K562 (cell line): ENCODE data around the gene COL6A2. TPM values are rescaled to one million over a fixed set of nuclear protein-coding genes. Genes with fewer than 3 reads are reported as not detected.

Experiments
- CREB1 ChIP-seq, 2 experiments: sonication (generic) in 1 of 2; formaldehyde crosslinking in 1 of 2; IDR thresholded peaks; 2 replicates each; pipeline versions ENCODE4 v1.6.1 to v1.8.0; 2012 to 2022; ENCODE audit warnings: inconsistent platforms in 1 of 2, mild to moderate bottlenecking in 1 of 2, missing genetic modification reagents in 1 of 2, moderate library complexity in 1 of 2
- FOXJ2 ChIP-seq: fragments of 200-800 bp; sonication (Bioruptor generic); IDR thresholded peaks from 2 replicates; pipeline ENCODE4 v1.6.1; 2016; ENCODE audit warnings: missing genetic modification characterization, missing compliant biosample characterization
- TSHZ1 ChIP-seq: fragments of 250-450 bp; sonication (Bioruptor Pico); IDR thresholded peaks from 2 replicates; pipeline ENCODE4 v1.4.0; 2020; ENCODE audit warnings: mild to moderate bottlenecking, moderate library complexity
- ZBTB9 ChIP-seq: fragments of 450-650 bp; formaldehyde crosslinking; IDR thresholded peaks from 2 replicates; pipeline ENCODE4 v1.4.0; 2020; ENCODE audit warnings: mild to moderate bottlenecking, moderate library complexity
- ZFP36 ChIP-seq: fragments of 150-350 bp; IDR thresholded peaks from 2 replicates; pipeline ENCODE4 v1.6.1; 2018; ENCODE audit warnings: low read length, low read depth; ENCODE audit not compliant: partially characterized antibody
- ZNF316 ChIP-seq: fragments of 450-650 bp; IDR thresholded peaks from 2 replicates; pipeline ENCODE4 v1.6.1; 2016
- ZNF764 ChIP-seq: fragments of 250-450 bp; sonication (Bioruptor Pico); IDR thresholded peaks from 2 replicates; pipeline ENCODE4 v1.4.0; 2020; ENCODE audit warnings: low read depth, mild to moderate bottlenecking, moderate library complexity
- polyA plus RNA-seq, 8 experiments: library from polyadenylated mRNA; depleted of rRNA in 4 of 8; stranded (reverse) in 5 of 8; unstranded in 3 of 8; fragments of >200 nt; fragmentation: Nextera tagmentation in 2 of 8; fragmentation: Illumina TruSeq in 1 of 8; extraction: Ambion mirVana in 2 of 8; extraction: Trizol in 1 of 8; gene quantifications; 2 replicates each; pipeline versions ENCODE4 v1.2.1 to v1.2.3, GENCODE V29; 2011 to 2014; ENCODE audit warnings: inconsistent platforms in 1 of 8, missing spikeins in 1 of 8
- total RNA-seq, 7 experiments: library from RNA; depleted of rRNA in 6 of 7; stranded (reverse); fragments of >200 nt in 6 of 7; fragmentation: Illumina TruSeq in 2 of 7; extraction: Trizol in 2 of 7; gene quantifications; 2 replicates each; pipeline versions ENCODE4 v1.2.1 to v1.2.3, GENCODE V29; 2011 to 2021; ENCODE audit warnings: low replicate concordance in 1 of 7
- TF ChIP-seq, protein P1 (sequence below): fragments of 450-650 bp; IDR thresholded peaks from 2 replicates; pipeline ENCODE4 v1.6.1; 2016; ENCODE audit warnings: mild to moderate bottlenecking, moderate library complexity
- TF ChIP-seq, protein P2 (sequence below): sonication (generic); formaldehyde crosslinking; IDR thresholded peaks from 2 replicates; pipeline ENCODE4 v1.5.0; 2020; ENCODE audit warnings: missing genetic modification reagents

The COL6A2 gene
- total and polyA plus RNA-seq, 9 of the 15 experiments (the other 6 are each of a cell fraction or from before 2014, with no cell fraction given): 0.07 to 1.1 (median 0.24) TPM; not detected in 3

DNA sequence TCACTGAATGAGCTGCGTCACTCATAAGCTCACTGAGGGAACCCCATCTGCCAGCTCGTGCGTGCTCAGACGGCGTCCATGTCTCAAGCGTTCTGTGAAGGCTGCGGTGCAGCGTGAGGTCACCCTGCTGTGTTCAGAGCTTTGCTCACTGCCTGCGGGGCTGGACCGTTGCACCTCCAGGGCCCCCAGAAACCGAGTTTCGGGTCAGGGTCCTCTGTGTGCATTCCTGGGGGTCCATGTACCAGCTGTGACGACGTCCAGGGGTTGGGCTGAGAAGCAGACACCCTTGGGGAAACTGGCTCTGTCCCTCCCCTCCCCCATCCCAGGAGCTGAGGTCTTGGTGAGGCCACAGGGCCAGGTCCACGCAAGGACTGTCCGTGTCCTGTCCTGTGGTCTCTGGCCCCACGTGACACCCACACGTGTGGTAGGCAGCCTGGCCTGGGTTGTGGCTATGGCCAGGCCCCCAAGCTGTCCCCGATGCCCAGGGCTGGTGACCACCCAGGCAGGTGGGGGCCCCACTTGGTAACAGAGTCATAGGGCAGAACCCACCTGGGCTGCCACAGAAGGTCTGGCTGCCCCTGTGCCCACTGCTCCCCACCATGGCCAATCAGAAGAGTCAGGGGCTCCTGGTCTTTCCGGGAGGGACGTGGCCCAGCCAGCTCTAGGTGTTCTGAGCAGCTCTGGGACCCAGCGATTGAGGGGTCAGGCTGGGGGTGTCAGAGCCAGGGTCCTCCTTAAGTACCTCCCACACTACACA, 33.1 kb downstream of the COL6A2 start (continued):
- TF ChIP-seq, protein P1, sequence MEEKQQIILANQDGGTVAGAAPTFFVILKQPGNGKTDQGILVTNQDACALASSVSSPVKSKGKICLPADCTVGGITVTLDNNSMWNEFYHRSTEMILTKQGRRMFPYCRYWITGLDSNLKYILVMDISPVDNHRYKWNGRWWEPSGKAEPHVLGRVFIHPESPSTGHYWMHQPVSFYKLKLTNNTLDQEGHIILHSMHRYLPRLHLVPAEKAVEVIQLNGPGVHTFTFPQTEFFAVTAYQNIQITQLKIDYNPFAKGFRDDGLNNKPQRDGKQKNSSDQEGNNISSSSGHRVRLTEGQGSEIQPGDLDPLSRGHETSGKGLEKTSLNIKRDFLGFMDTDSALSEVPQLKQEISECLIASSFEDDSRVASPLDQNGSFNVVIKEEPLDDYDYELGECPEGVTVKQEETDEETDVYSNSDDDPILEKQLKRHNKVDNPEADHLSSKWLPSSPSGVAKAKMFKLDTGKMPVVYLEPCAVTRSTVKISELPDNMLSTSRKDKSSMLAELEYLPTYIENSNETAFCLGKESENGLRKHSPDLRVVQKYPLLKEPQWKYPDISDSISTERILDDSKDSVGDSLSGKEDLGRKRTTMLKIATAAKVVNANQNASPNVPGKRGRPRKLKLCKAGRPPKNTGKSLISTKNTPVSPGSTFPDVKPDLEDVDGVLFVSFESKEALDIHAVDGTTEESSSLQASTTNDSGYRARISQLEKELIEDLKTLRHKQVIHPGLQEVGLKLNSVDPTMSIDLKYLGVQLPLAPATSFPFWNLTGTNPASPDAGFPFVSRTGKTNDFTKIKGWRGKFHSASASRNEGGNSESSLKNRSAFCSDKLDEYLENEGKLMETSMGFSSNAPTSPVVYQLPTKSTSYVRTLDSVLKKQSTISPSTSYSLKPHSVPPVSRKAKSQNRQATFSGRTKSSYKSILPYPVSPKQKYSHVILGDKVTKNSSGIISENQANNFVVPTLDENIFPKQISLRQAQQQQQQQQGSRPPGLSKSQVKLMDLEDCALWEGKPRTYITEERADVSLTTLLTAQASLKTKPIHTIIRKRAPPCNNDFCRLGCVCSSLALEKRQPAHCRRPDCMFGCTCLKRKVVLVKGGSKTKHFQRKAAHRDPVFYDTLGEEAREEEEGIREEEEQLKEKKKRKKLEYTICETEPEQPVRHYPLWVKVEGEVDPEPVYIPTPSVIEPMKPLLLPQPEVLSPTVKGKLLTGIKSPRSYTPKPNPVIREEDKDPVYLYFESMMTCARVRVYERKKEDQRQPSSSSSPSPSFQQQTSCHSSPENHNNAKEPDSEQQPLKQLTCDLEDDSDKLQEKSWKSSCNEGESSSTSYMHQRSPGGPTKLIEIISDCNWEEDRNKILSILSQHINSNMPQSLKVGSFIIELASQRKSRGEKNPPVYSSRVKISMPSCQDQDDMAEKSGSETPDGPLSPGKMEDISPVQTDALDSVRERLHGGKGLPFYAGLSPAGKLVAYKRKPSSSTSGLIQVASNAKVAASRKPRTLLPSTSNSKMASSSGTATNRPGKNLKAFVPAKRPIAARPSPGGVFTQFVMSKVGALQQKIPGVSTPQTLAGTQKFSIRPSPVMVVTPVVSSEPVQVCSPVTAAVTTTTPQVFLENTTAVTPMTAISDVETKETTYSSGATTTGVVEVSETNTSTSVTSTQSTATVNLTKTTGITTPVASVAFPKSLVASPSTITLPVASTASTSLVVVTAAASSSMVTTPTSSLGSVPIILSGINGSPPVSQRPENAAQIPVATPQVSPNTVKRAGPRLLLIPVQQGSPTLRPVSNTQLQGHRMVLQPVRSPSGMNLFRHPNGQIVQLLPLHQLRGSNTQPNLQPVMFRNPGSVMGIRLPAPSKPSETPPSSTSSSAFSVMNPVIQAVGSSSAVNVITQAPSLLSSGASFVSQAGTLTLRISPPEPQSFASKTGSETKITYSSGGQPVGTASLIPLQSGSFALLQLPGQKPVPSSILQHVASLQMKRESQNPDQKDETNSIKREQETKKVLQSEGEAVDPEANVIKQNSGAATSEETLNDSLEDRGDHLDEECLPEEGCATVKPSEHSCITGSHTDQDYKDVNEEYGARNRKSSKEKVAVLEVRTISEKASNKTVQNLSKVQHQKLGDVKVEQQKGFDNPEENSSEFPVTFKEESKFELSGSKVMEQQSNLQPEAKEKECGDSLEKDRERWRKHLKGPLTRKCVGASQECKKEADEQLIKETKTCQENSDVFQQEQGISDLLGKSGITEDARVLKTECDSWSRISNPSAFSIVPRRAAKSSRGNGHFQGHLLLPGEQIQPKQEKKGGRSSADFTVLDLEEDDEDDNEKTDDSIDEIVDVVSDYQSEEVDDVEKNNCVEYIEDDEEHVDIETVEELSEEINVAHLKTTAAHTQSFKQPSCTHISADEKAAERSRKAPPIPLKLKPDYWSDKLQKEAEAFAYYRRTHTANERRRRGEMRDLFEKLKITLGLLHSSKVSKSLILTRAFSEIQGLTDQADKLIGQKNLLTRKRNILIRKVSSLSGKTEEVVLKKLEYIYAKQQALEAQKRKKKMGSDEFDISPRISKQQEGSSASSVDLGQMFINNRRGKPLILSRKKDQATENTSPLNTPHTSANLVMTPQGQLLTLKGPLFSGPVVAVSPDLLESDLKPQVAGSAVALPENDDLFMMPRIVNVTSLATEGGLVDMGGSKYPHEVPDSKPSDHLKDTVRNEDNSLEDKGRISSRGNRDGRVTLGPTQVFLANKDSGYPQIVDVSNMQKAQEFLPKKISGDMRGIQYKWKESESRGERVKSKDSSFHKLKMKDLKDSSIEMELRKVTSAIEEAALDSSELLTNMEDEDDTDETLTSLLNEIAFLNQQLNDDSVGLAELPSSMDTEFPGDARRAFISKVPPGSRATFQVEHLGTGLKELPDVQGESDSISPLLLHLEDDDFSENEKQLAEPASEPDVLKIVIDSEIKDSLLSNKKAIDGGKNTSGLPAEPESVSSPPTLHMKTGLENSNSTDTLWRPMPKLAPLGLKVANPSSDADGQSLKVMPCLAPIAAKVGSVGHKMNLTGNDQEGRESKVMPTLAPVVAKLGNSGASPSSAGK: 0 out of 2 replicates have a peak, but pooled peaks have one; percentile 22
- TF ChIP-seq CREB1 (IDR thresholded peaks at IDR 0.05): peak; percentile 15; the same call in 1 of the 2 replicates
- no peak for TF ChIP-seq CREB1 (CRISPR knock-in tag; IDR thresholded peaks at IDR 0.05)
- no peak for TF ChIP-seq ZNF316
- TF ChIP-seq FOXJ2 (tag): no peak
- peak; percentile 86; the same call in 1 of the 2 replicates for TF ChIP-seq ZBTB9
- TF ChIP-seq, protein P2, sequence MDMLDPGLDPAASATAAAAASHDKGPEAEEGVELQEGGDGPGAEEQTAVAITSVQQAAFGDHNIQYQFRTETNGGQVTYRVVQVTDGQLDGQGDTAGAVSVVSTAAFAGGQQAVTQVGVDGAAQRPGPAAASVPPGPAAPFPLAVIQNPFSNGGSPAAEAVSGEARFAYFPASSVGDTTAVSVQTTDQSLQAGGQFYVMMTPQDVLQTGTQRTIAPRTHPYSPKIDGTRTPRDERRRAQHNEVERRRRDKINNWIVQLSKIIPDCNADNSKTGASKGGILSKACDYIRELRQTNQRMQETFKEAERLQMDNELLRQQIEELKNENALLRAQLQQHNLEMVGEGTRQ (CRISPR knock-in tag): peak; percentile 34
- no peak for TF ChIP-seq ZNF764 (CRISPR knock-in tag)
- no peak for TF ChIP-seq TSHZ1
- TF ChIP-seq ZFP36: no peak
